Measurements from ENCODE around the gene GRM8.

DNA sequence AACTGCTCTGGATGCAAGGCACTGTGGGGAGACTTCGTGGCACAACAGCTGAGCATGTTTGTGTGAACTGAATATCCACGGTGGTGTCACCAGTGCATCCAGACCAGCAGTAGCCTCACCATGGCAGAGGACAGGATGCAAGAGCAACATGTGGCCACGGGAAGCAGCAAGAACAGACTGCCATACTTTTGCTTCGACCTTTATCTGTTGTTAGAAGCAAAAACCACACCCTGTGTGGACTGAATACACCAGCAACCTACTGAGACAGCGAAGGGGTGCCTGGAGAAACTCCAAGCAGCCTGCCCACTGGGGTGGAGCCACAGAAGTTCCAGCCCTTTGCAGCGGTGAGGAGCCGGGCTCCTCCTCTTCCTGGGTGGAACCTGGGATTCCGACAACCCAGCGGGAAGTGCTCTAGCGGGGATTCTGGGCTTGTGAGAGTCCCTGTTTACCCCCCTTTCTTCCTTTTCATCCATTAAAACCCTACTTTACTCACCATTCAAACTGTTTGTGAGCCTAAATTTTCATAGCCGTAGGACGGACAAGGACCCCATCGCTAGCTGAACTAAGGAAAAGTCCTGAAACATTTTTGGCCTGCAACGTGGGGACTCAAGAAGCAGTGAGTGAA, 584.9 kb downstream of the GRM8 start:
- TF ChIP-seq, protein P1, sequence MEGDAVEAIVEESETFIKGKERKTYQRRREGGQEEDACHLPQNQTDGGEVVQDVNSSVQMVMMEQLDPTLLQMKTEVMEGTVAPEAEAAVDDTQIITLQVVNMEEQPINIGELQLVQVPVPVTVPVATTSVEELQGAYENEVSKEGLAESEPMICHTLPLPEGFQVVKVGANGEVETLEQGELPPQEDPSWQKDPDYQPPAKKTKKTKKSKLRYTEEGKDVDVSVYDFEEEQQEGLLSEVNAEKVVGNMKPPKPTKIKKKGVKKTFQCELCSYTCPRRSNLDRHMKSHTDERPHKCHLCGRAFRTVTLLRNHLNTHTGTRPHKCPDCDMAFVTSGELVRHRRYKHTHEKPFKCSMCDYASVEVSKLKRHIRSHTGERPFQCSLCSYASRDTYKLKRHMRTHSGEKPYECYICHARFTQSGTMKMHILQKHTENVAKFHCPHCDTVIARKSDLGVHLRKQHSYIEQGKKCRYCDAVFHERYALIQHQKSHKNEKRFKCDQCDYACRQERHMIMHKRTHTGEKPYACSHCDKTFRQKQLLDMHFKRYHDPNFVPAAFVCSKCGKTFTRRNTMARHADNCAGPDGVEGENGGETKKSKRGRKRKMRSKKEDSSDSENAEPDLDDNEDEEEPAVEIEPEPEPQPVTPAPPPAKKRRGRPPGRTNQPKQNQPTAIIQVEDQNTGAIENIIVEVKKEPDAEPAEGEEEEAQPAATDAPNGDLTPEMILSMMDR (IDR thresholded peaks at IDR 0.05; ENCODE audit: low read depth, low read length, poor library complexity, severe bottlenecking) = no peak
- no peak for TF ChIP-seq EZH2phosphoT487 (IDR thresholded peaks at IDR 0.05; ENCODE audit: borderline replicate concordance, low read length)
